SK-N-SH treated with all-trans-retinoic acid at 6 μM for 48 hours (cell line): Measurements from ENCODE around the gene REN.

Experiments used
- ATAC-seq: fragments of 200-7000 bp; cut with Tn5 transposase; 3 replicates; pipeline ENCODE4 v1.9.1; 2020; ENCODE audit warnings: mild to moderate bottlenecking, moderate library complexity
- ARNTL ChIP-seq: fragments of 450-650 bp; formaldehyde crosslinking; IDR thresholded peaks from 2 replicates; pipeline ENCODE4 v1.5.0; 2020; ENCODE audit warnings: low read depth, mild to moderate bottlenecking, moderate library complexity, borderline replicate concordance
- BACH2 ChIP-seq: fragments of 250-450 bp; sonication (Bioruptor Pico); IDR thresholded peaks from 2 replicates; pipeline ENCODE4 v1.9.0; 2021; ENCODE audit warnings: mild to moderate bottlenecking, borderline replicate concordance
- CREB5 ChIP-seq: fragments of 250-450 bp; sonication (Bioruptor Pico); IDR thresholded peaks from 2 replicates; pipeline ENCODE4 v1.5.1; 2020; ENCODE audit warnings: low read depth, mild to moderate bottlenecking, moderate library complexity
- ESRRG ChIP-seq: fragments of 250-450 bp; sonication (Bioruptor Pico); IDR thresholded peaks from 2 replicates; pipeline ENCODE4 v1.6.1; 2021; ENCODE audit warnings: mild to moderate bottlenecking
- GLIS3 ChIP-seq: fragments of 250-450 bp; sonication (Bioruptor Pico); IDR thresholded peaks from 2 replicates; pipeline ENCODE4 v1.5.0; 2020; ENCODE audit warnings: mild to moderate bottlenecking, moderate library complexity
- ISL1 ChIP-seq: fragments of 250-450 bp; sonication (Bioruptor Pico); IDR thresholded peaks from 2 replicates; pipeline ENCODE4 v2.1.2; 2022; ENCODE audit warnings: mild to moderate bottlenecking, moderate library complexity
- OSR1 ChIP-seq: fragments of 250-450 bp; sonication (Bioruptor Pico); IDR thresholded peaks from 2 replicates; pipeline ENCODE4 v1.8.0; 2022; ENCODE audit warnings: moderate library complexity, mild to moderate bottlenecking, inconsistent platforms
- PPARA ChIP-seq: fragments of 250-450 bp; sonication (Bioruptor Pico); IDR thresholded peaks from 2 replicates; pipeline ENCODE4 v1.5.0; 2020; ENCODE audit warnings: mild to moderate bottlenecking, borderline replicate concordance
- RARB ChIP-seq: fragments of 250-450 bp; sonication (Bioruptor Pico); IDR thresholded peaks from 2 replicates; pipeline ENCODE4 v1.8.0; 2021; ENCODE audit warnings: mild to moderate bottlenecking, moderate library complexity
- TCF4 ChIP-seq: fragments of 250-450 bp; sonication (Bioruptor Pico); IDR thresholded peaks from 2 replicates; pipeline ENCODE4 v1.8.0; 2021; ENCODE audit warnings: mild to moderate bottlenecking, moderate library complexity, borderline replicate concordance
- TOX ChIP-seq: fragments of 250-450 bp; sonication (Bioruptor Pico); IDR thresholded peaks from 2 replicates; pipeline ENCODE4 v1.8.0; 2021; ENCODE audit warnings: mild to moderate bottlenecking, moderate library complexity, borderline replicate concordance
- ZFP30 ChIP-seq: fragments of 450-650 bp; formaldehyde crosslinking; IDR thresholded peaks from 2 replicates; pipeline ENCODE4 v1.5.0; 2022; ENCODE audit warnings: mild to moderate bottlenecking, moderate library complexity
- ZNF565 ChIP-seq: fragments of 450-650 bp; formaldehyde crosslinking; conservative IDR thresholded peaks from 2 replicates; pipeline ENCODE4 v1.5.0; 2020; ENCODE audit warnings: low read depth, mild to moderate bottlenecking, moderate library complexity
- ZNF70 ChIP-seq: fragments of 450-650 bp; formaldehyde crosslinking; IDR thresholded peaks from 2 replicates; pipeline ENCODE4 v1.5.0; 2020; ENCODE audit warnings: mild to moderate bottlenecking, moderate library complexity
- ZNF8 ChIP-seq: fragments of 450-650 bp; formaldehyde crosslinking; IDR thresholded peaks from 2 replicates; pipeline ENCODE4 v1.5.0; 2020; ENCODE audit warnings: mild to moderate bottlenecking, moderate library complexity
- TF ChIP-seq, protein P1 (sequence below): fragments of 250-450 bp; sonication (Bioruptor Pico); IDR thresholded peaks from 2 replicates; pipeline ENCODE4 v1.5.1; 2021; ENCODE audit warnings: mild to moderate bottlenecking, moderate library complexity
- TF ChIP-seq, protein P2 (sequence below): fragments of 250-450 bp; sonication (Bioruptor Pico); IDR thresholded peaks from 2 replicates; pipeline ENCODE4 v1.8.0; 2020; ENCODE audit warnings: mild to moderate bottlenecking, moderate library complexity, borderline replicate concordance
- TF ChIP-seq, protein P3 (sequence below): fragments of 250-450 bp; sonication (Bioruptor Pico); IDR thresholded peaks from 2 replicates; pipeline ENCODE4 v1.5.0; 2020; ENCODE audit warnings: mild to moderate bottlenecking, moderate library complexity

The REN gene

GRCh38 chr1:204155881-204156280 lies 10.3 kb downstream of the REN start:
- ATAC-seq = no peak
- TF ChIP-seq ESRRG (CRISPR knock-in tag) (no peak), ZFP30 (no peak), ZNF70 (CRISPR knock-in tag) (no peak), TCF4 (CRISPR knock-in tag) (no peak), OSR1 (CRISPR knock-in tag) (no peak), ZNF565 (CRISPR knock-in tag) (no peak), ISL1 (CRISPR knock-in tag) (no peak), ZNF8 (CRISPR knock-in tag) (no peak), TOX (CRISPR knock-in tag) (no peak), RARB (CRISPR knock-in tag) (no peak)
- TF ChIP-seq, protein P1, sequence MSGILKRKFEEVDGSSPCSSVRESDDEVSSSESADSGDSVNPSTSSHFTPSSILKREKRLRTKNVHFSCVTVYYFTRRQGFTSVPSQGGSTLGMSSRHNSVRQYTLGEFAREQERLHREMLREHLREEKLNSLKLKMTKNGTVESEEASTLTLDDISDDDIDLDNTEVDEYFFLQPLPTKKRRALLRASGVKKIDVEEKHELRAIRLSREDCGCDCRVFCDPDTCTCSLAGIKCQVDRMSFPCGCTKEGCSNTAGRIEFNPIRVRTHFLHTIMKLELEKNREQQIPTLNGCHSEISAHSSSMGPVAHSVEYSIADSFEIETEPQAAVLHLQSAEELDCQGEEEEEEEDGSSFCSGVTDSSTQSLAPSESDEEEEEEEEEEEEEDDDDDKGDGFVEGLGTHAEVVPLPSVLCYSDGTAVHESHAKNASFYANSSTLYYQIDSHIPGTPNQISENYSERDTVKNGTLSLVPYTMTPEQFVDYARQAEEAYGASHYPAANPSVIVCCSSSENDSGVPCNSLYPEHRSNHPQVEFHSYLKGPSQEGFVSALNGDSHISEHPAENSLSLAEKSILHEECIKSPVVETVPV (CRISPR knock-in tag) = no peak
- TF ChIP-seq, all 23 proteins: peak for 0

DNA sequence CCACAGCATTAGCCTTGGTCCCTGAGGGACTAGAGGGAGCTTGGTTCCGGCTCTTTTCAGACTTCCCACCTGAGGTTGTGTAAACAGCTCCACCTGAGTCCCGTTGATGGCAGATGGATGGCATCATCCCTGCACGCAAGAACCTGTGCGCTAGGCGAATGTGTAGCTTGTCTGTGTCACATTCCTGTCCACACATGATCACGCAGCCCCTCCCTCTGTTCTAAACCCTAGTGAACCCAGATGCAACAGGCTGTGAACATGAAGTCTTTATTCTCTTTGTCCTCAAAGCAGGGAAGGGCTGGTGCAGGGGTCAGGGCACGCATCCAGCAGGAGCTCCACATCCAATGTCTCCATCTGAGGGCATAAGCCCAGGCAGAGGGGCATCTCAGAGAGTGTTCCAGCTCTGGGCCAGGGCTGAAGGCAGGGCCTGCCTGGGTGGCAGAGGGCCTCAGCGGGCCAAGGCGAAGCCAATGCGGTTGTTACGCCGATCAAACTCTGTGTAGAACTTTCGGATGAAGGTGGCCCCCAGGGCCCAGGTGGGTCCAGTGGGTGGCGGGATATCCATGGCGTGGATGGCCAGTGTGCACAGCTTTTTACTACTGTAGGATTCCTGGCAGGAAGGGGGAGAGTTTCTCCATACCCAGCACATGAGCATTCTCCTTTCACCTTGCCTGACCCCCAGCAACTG lies 11.4 kb downstream of the REN start:
- no peak for ATAC-seq
- TF ChIP-seq, protein P1 (CRISPR knock-in tag) = no peak
- TF ChIP-seq, protein P2, sequence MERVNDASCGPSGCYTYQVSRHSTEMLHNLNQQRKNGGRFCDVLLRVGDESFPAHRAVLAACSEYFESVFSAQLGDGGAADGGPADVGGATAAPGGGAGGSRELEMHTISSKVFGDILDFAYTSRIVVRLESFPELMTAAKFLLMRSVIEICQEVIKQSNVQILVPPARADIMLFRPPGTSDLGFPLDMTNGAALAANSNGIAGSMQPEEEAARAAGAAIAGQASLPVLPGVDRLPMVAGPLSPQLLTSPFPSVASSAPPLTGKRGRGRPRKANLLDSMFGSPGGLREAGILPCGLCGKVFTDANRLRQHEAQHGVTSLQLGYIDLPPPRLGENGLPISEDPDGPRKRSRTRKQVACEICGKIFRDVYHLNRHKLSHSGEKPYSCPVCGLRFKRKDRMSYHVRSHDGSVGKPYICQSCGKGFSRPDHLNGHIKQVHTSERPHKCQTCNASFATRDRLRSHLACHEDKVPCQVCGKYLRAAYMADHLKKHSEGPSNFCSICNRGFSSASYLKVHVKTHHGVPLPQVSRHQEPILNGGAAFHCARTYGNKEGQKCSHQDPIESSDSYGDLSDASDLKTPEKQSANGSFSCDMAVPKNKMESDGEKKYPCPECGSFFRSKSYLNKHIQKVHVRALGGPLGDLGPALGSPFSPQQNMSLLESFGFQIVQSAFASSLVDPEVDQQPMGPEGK (CRISPR knock-in tag) = no peak
- TF ChIP-seq, protein P3, sequence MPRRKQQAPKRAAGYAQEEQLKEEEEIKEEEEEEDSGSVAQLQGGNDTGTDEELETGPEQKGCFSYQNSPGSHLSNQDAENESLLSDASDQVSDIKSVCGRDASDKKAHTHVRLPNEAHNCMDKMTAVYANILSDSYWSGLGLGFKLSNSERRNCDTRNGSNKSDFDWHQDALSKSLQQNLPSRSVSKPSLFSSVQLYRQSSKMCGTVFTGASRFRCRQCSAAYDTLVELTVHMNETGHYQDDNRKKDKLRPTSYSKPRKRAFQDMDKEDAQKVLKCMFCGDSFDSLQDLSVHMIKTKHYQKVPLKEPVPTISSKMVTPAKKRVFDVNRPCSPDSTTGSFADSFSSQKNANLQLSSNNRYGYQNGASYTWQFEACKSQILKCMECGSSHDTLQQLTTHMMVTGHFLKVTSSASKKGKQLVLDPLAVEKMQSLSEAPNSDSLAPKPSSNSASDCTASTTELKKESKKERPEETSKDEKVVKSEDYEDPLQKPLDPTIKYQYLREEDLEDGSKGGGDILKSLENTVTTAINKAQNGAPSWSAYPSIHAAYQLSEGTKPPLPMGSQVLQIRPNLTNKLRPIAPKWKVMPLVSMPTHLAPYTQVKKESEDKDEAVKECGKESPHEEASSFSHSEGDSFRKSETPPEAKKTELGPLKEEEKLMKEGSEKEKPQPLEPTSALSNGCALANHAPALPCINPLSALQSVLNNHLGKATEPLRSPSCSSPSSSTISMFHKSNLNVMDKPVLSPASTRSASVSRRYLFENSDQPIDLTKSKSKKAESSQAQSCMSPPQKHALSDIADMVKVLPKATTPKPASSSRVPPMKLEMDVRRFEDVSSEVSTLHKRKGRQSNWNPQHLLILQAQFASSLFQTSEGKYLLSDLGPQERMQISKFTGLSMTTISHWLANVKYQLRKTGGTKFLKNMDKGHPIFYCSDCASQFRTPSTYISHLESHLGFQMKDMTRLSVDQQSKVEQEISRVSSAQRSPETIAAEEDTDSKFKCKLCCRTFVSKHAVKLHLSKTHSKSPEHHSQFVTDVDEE = no peak
- no peak for TF ChIP-seq GLIS3 (CRISPR knock-in tag)
- no peak for TF ChIP-seq TOX (CRISPR knock-in tag)
- TF ChIP-seq TCF4 (CRISPR knock-in tag) = no peak
- TF ChIP-seq ZNF8 (CRISPR knock-in tag) = no peak
- TF ChIP-seq PPARA (CRISPR knock-in tag) = no peak
- TF ChIP-seq, all 23 proteins: peak for 0

GRCh38 chr1:204153667-204154066 lies 12.5 kb downstream of the REN start:
- no peak for ATAC-seq
- TF ChIP-seq ZNF565 (CRISPR knock-in tag) = no peak
- no peak for TF ChIP-seq ARNTL (CRISPR knock-in tag)
- no peak for TF ChIP-seq GLIS3 (CRISPR knock-in tag)

DNA sequence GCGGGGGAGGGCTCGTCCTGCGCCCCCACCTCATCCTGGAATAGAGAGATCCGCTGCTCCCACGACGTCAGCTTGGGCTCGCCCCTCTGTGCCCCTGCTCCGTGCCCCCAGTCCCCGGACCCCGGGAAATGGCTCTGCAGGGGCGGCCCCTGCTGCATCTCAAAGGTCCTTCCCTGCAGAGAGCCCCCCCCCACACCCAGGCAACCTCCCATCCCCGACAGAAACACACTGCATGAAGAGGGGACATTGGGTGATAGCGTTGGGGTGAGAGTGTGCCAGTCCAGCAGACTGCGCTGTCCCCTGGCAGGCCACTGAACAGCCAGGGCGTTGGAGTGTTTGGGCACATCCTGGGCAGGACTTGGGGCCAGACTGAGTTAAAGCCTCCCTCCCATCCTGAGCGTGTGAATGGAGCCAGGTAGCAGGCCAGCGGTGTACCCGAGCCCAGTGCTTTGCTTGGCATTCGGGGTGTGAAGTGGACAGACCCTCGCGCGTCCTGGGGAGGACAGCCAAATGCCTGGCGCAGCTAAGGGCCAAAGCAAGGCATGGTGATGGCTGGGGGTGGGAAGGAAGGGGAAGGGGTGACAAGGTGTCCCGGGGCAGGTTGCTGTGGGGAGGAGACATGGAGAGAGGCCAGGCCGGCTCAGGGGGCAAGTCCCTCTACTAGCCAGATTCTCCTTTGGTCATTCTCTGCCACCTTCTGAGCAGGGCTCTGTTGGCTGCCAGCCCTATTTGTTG lies 13.7 kb downstream of the REN start:
- TF ChIP-seq ESRRG (CRISPR knock-in tag) (no peak), ZNF565 (CRISPR knock-in tag) (no peak), CREB5 (no peak), BACH2 (no peak), PPARA (CRISPR knock-in tag) (no peak), ZFP30 (no peak), ZNF70 (CRISPR knock-in tag) (no peak)
- ATAC-seq = peak; percentile 28
